Erythroblast (primary cell): Measurements from ENCODE around the gene FAM98A.

Experiments used
- GATA1 ChIP-seq: IDR thresholded peaks from 2 replicates; pipeline ENCODE4 v1.6.1; 2011; ENCODE audit warnings: low read depth, mild to moderate bottlenecking, control low read depth, low read length, moderate library complexity
- POLR2A ChIP-seq: IDR thresholded peaks from 2 replicates; pipeline ENCODE4 v1.6.1; 2011; ENCODE audit warnings: mild to moderate bottlenecking, low read length

- no peak for TF ChIP-seq POLR2A
- no peak for TF ChIP-seq GATA1
Observed at GRCh38 chr2:33561872-33562271, 37.2 kb downstream of the FAM98A start.
